HG03432 (cell line): ENCODE data around the gene HMCN2.

ENCODE experiments used
- ATAC-seq: cut with Tn5 transposase; IDR thresholded peaks from one replicate; pipeline ENCODE4 v1.9.1; 2021; ENCODE audit warnings: mild to moderate bottlenecking, moderate library complexity; ENCODE audit not compliant: unreplicated experiment

The HMCN2 gene

DNA sequence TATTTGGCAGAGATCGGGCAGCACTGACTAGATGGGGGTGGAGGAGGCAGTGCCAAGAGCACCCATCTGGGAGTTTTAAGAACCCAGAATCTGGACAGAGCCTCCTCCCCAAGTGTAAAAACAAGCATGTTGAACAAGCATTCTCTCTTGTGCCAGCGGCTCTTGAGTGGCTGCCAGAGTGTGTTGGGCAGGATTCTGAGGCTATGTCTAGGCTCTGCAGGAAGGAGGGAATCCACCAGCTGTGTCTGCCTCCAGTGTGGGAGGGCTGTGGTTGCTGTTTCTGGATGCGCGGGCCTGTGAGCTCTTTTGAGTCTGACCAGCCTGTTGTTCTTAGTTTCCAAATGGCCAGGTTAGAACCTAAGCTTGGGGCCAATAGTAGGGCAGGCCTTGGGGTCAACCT, 39.8 kb downstream of the HMCN2 start:
- ATAC-seq = no peak

- ATAC-seq = no peak
Observed at GRCh38 chr9:130306823-130307666, 41.5 kb downstream of the HMCN2 start.

- ATAC-seq = no peak
Observed at GRCh38 chr9:130307667-130307943, 42.0 kb downstream of the HMCN2 start.

DNA sequence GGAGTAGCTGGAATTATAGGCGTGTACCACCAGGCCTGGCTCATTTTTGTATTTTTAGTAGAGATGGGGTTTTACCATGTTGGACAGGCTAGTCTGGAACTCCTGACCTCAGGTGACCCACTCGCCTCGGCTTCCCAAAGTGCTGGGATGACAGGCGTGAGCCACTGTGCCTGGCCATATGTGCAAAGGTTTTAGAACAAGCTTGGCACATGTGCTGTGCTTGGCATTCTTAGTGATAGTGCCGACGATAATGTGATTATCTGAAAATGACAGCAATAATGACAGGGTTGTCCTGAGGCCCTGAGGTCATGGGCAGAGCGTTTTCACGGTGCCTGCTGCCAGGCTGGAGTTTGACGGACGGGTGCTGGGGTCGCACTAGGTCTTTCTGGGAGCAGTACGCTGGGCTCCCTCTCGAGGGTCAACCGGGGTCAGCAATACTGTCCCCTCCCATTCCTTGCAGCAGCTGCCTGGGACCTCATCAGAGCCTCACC, 42.6 kb downstream of the HMCN2 start:
- no peak for ATAC-seq

GRCh38 chr9:130309689-130310455, 44.3 kb downstream of the HMCN2 start:
- no peak for ATAC-seq

GRCh38 chr9:130310456-130310855, 44.9 kb downstream of the HMCN2 start:
- no peak for ATAC-seq

GRCh38 chr9:130311003-130311402, 45.4 kb downstream of the HMCN2 start:
- no peak for ATAC-seq

GRCh38 chr9:130311408-130312140, 46.0 kb downstream of the HMCN2 start:
- no peak for ATAC-seq

- no peak for ATAC-seq
Observed at GRCh38 chr9:130313103-130313858, 47.7 kb downstream of the HMCN2 start.

DNA sequence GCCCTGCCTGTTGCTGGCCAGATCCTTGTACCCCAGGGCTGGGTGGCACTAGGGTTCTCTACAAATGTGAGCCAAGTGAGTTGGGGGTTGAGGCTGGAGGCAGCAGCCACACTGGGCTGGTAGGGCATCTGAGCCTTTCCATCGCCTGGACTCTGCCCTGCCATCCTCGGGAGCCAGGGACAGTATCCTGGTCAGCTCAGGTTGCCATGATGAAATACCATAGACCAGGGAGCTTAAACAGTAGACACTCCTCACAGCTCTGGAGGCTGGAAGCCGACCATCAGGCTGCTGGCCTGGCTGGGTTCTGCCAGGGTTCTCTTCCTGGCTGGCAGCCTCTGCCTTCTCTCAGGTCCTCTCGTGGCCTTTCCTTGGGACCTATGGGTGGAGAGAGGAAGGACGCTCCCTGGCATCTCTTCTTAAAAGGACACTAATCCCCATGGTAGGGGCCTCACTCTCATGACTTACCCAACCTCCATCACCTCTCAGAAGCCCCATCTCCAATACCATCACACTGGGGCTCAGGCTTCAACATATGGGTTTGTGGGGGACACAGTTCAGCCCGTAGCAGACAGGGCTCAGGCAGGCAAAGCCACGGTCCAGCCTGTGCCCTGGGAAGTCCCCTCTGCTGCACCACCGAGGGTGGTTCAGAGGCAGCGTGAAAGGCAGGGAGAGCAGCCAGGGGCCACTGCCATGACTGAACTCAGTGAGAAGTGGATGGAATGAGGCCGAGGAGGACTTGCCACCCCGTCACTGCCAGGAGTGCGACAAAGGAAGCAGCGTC, 50.1 kb downstream of the HMCN2 start:
- no peak for ATAC-seq

DNA sequence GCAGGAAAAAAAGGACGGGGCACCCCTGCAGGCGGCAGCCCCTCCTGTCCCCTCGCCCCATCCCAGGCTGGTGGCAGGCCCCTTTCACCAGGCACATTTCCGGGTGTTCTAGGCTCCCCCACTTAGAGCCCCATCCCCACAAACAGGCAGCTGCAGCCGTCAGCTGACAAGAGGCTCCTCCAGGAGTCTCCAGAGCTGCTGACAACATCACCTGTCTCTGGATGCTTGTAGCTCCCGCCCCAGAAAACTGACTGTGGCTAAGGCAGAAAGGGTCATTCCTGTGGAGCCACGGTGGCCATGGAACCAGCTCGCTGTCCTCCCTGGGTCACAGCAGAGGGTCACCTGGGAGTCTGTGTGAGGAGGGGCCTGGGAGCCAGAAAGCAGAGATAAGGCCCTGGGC, 50.9 kb downstream of the HMCN2 start:
- ATAC-seq = no peak

DNA sequence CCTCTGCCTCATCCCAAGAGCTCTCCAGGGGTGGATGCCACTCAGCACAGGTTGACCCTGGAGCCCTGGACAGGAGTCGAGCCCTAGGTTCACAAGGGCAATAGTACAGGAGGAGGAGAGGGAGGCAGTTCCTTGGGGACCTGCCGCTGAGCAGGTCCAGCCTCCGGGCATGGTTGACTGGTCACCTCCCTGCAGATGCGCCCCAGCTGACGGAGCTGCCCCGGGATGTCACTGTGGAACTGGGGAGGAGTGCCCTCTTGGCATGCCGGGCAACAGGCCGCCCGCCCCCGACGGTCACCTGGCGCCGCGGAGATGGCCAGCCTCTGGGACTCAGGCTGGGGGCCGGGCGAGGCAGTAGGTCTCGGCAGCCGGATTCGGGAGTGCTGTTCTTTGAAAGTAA, 53.7 kb downstream of the HMCN2 start:
- ATAC-seq = no peak

DNA sequence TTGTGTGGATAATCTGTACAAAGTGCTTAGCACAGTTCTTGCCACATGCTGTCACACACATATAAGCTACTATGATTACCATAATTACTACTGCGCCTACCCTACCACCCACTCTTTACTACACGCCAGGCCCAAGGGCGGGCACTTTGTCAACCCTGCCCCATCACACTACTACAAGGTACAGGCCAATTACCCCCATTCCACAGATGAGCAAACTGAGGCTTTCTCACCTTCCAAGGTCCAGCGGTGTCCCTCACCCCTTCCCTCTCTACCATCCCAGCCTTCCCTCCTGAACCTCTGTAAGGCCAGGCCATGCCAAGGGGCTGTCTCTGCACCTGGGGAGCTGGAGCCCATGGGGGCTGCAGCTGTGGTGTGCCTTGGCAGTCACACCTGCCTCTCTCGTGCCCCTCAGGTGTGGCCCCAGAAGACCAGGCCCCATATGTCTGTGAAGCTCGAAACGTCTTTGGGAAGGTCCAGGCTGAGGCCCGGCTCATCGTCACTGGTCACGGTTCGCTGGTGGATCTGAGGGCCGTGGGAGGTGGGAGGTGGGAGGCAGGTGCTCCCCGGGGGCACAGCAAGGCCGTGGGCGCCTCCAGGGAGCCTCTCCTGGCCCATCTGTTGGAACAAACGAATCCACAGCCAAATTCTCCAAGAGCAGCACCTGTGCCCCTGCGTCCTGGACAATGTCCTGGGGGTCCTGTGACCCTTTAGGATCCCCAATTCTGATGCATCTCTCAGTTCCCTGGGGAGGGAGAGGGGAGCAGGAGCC, 54.6 kb downstream of the HMCN2 start:
- ATAC-seq = no peak

DNA sequence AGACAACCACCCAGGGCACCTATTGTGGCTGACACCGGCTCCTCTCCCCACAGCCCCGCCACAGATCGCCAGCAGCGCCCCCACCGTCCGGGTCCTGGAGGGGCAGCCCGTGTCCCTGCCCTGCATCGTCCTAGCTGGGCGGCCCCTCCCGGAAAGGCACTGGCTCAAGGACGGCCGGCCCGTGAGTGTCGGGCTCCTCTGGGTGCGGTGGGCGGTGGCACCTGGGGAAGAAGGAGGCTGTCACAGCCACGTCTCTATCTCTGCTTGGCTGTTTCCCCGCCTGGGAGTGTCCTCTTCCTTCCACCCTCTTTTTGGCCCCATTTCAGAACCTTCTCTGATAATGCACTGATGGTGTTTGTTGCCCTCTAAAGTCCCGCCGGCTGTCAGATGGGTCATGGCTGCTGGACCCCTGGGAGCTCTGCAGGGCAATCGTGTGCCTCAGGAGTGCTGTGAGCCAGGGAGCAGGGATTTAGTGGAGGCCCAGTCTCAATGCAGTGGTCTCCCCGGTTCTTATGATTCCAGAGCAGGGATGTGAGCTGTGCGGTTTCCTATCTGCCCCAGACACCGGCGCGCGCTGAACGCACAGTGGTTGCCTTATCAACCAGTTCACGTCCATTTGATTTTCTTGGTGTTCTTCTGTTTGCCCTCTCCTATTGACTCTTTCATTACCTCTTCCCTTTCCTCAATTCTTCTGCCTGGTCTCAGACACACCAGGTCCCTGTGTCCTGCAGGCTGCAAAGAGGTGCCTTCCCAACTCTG, 55.3 kb downstream of the HMCN2 start:
- no peak for ATAC-seq

GRCh38 chr9:130321539-130321938, 56.0 kb downstream of the HMCN2 start:
- no peak for ATAC-seq

GRCh38 chr9:130323051-130323745, 57.6 kb downstream of the HMCN2 start:
- no peak for ATAC-seq

DNA sequence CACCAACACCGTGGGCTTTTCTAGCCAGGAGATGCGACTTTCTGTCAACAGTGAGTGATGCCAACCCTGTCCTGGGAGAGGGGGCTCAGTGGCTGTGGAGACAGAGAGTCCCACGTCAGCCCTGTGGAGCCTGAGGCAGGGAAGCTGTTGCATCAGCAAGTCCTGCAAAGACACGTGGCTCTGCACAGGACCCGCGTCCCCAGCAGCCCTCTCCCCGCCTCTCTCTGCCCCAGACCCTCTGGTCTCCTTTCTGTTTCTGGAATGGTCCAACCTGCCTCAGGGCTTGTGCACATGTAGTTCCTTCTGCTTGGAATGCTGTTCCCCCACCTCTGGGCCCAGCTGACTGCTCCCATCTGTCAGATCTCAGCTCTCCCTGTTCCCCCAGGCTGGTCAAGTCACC, 60.4 kb downstream of the HMCN2 start:
- ATAC-seq = no peak
